Loucy (cell line): ENCODE results near the gene SLC35G1.

Experiments used
- EZH2phosphoT487 ChIP-seq: fragments of 200-600 bp; IDR thresholded peaks from 2 replicates; pipeline ENCODE4 v1.6.1; 2018; ENCODE audit warnings: antibody characterized with exemption, mild to moderate bottlenecking, moderate library complexity, borderline replicate concordance
- TF ChIP-seq, protein P1 (sequence below): fragments of 200-600 bp; sonication (generic); conservative IDR thresholded peaks from 2 replicates; pipeline ENCODE4 v1.5.1; 2014; ENCODE audit warnings: mild to moderate bottlenecking, antibody characterized with exemption, low read length

DNA sequence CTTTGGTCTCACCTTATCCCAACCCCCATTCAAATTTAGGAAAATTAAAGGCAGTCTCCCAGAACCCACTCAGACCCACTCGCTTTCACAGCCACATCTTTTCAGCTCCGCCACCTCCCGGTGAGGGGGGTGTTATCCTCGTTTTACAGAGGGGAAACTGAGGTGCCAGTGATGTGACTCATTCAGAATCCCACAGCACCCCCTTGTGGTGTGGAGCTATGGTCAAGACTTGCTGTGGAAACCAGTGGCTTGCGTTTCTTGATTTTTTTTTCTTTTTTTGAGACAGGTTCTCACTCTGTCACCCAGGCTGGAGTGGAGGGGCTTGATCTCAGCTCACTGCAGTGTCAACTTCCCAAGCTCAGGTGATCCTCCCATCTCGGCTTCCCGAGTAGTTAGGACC, 27.6 kb downstream of the SLC35G1 start:
- TF ChIP-seq, protein P1, sequence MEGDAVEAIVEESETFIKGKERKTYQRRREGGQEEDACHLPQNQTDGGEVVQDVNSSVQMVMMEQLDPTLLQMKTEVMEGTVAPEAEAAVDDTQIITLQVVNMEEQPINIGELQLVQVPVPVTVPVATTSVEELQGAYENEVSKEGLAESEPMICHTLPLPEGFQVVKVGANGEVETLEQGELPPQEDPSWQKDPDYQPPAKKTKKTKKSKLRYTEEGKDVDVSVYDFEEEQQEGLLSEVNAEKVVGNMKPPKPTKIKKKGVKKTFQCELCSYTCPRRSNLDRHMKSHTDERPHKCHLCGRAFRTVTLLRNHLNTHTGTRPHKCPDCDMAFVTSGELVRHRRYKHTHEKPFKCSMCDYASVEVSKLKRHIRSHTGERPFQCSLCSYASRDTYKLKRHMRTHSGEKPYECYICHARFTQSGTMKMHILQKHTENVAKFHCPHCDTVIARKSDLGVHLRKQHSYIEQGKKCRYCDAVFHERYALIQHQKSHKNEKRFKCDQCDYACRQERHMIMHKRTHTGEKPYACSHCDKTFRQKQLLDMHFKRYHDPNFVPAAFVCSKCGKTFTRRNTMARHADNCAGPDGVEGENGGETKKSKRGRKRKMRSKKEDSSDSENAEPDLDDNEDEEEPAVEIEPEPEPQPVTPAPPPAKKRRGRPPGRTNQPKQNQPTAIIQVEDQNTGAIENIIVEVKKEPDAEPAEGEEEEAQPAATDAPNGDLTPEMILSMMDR = peak; percentile 71
- TF ChIP-seq EZH2phosphoT487 = no peak
